WTC11 (cell line): ENCODE results near the gene DLL1. TPM values are rescaled to one million over a fixed set of nuclear protein-coding genes. Genes with fewer than 3 reads are reported as not detected.

ENCODE experiments used
- ATF1 ChIP-seq: sonication (generic); formaldehyde crosslinking; IDR thresholded peaks from 2 replicates; pipeline ENCODE4 v1.8.1; 2023; ENCODE audit warnings: mild to moderate bottlenecking, moderate library complexity, missing genetic modification reagents
- ATF3 ChIP-seq: sonication (generic); formaldehyde crosslinking; conservative IDR thresholded peaks from 2 replicates; pipeline ENCODE4 v1.8.1; 2022; ENCODE audit warnings: mild to moderate bottlenecking, missing genetic modification reagents
- CBFB ChIP-seq: sonication (generic); formaldehyde crosslinking; IDR thresholded peaks from 2 replicates; pipeline ENCODE4 v1.8.1; 2022; ENCODE audit warnings: mild to moderate bottlenecking, low read depth, missing genetic modification reagents
- CDX4 ChIP-seq: fragments of 250-450 bp; sonication (Bioruptor Pico); IDR thresholded peaks from 2 replicates; pipeline ENCODE4 v1.9.0; 2021; ENCODE audit warnings: moderate library complexity, mild to moderate bottlenecking, inconsistent platforms, borderline replicate concordance
- CREB1 ChIP-seq: sonication (generic); formaldehyde crosslinking; IDR thresholded peaks from 2 replicates; pipeline ENCODE4 v1.8.0; 2023; ENCODE audit warnings: mild to moderate bottlenecking, missing genetic modification reagents
- CREM ChIP-seq: sonication (generic); formaldehyde crosslinking; IDR thresholded peaks from 2 replicates; pipeline ENCODE4 v1.8.1; 2022; ENCODE audit warnings: mild to moderate bottlenecking, missing genetic modification reagents, moderate library complexity
- FOXP4 ChIP-seq: sonication (generic); formaldehyde crosslinking; IDR thresholded peaks from 2 replicates; pipeline ENCODE4 v1.8.0; 2022; ENCODE audit warnings: mild to moderate bottlenecking, missing genetic modification reagents
- HMGA2 ChIP-seq: fragments of 250-450 bp; sonication (Bioruptor Pico); IDR thresholded peaks from 2 replicates; pipeline ENCODE4 v1.4.0; 2021; ENCODE audit warnings: mild to moderate bottlenecking, moderate library complexity
- IRF2 ChIP-seq: sonication (generic); formaldehyde crosslinking; IDR thresholded peaks from 2 replicates; pipeline ENCODE4 v1.8.0; 2022; ENCODE audit warnings: low read depth, missing genetic modification reagents, borderline replicate concordance
- JAZF1 ChIP-seq: fragments of 250-450 bp; sonication (Bioruptor Pico); IDR thresholded peaks from 2 replicates; pipeline ENCODE4 v1.9.0; 2021; ENCODE audit warnings: moderate library complexity, mild to moderate bottlenecking, inconsistent platforms
- KAT7 ChIP-seq: sonication (generic); formaldehyde crosslinking; IDR thresholded peaks from 2 replicates; pipeline ENCODE4 v1.8.1; 2023; ENCODE audit warnings: missing genetic modification reagents, mild to moderate bottlenecking, borderline replicate concordance
- MYBL2 ChIP-seq: sonication (generic); formaldehyde crosslinking; IDR thresholded peaks from 2 replicates; pipeline ENCODE4 v1.8.1; 2023; ENCODE audit warnings: mild to moderate bottlenecking, moderate library complexity, missing genetic modification reagents
- NFYB ChIP-seq: sonication (generic); formaldehyde crosslinking; conservative IDR thresholded peaks from 2 replicates; pipeline ENCODE4 v1.8.0; 2022; ENCODE audit warnings: low read depth, missing genetic modification reagents
- OVOL2 ChIP-seq: fragments of 250-450 bp; sonication (Bioruptor Pico); IDR thresholded peaks from 2 replicates; pipeline ENCODE4 v1.9.0; 2021; ENCODE audit warnings: mild to moderate bottlenecking, borderline replicate concordance
- RELA ChIP-seq: sonication (generic); formaldehyde crosslinking; IDR thresholded peaks from 2 replicates; pipeline ENCODE4 v1.8.1; 2022; ENCODE audit warnings: missing genetic modification reagents, mild to moderate bottlenecking, borderline replicate concordance
- TEAD1 ChIP-seq: sonication (generic); formaldehyde crosslinking; IDR thresholded peaks from 2 replicates; pipeline ENCODE4 v1.8.0; 2022; ENCODE audit warnings: mild to moderate bottlenecking, missing genetic modification reagents
- TP53 ChIP-seq: sonication (generic); formaldehyde crosslinking; IDR thresholded peaks from 2 replicates; pipeline ENCODE4 v1.8.1; 2023; ENCODE audit warnings: mild to moderate bottlenecking, missing genetic modification reagents
- USF1 ChIP-seq: sonication (generic); formaldehyde crosslinking; IDR thresholded peaks from 2 replicates; pipeline ENCODE4 v1.8.0; 2022; ENCODE audit warnings: mild to moderate bottlenecking, missing genetic modification reagents
- ZBTB21 ChIP-seq: sonication (generic); formaldehyde crosslinking; IDR thresholded peaks from 2 replicates; pipeline ENCODE4 v1.8.1; 2023; ENCODE audit warnings: mild to moderate bottlenecking, missing genetic modification reagents, borderline replicate concordance
- ZNF396 ChIP-seq: fragments of 250-450 bp; sonication (Bioruptor Pico); IDR thresholded peaks from 2 replicates; pipeline ENCODE4 v1.8.0; 2021; ENCODE audit warnings: mild to moderate bottlenecking, moderate library complexity, borderline replicate concordance
- ZNF416 ChIP-seq: fragments of 250-450 bp; sonication (Bioruptor Pico); IDR thresholded peaks from 2 replicates; pipeline ENCODE4 v1.9.0; 2021; ENCODE audit warnings: mild to moderate bottlenecking, inconsistent platforms
- ZNF671 ChIP-seq: fragments of 250-450 bp; sonication (Bioruptor Pico); IDR thresholded peaks from 2 replicates; pipeline ENCODE4 v1.8.0; 2021; ENCODE audit warnings: mild to moderate bottlenecking
- ZSCAN18 ChIP-seq: fragments of 250-450 bp; sonication (Bioruptor Pico); IDR thresholded peaks from 2 replicates; pipeline ENCODE4 v2.1.2; 2022; ENCODE audit warnings: mild to moderate bottlenecking, moderate library complexity
- total RNA-seq: library from RNA; stranded (reverse); gene quantifications from 3 replicates; pipeline ENCODE4 v1.2.3, GENCODE V29; 2021
- TF ChIP-seq, protein P1 (sequence below): sonication (generic); formaldehyde crosslinking; IDR thresholded peaks from 2 replicates; pipeline ENCODE4 v1.8.1; 2022; ENCODE audit warnings: mild to moderate bottlenecking, missing genetic modification reagents, moderate library complexity, borderline replicate concordance
- TF ChIP-seq, protein P2 (sequence below): sonication (generic); formaldehyde crosslinking; IDR thresholded peaks from 2 replicates; pipeline ENCODE4 v1.8.1; 2022; ENCODE audit warnings: missing genetic modification reagents, borderline replicate concordance
- TF ChIP-seq, protein P3 (sequence below): sonication (generic); formaldehyde crosslinking; IDR thresholded peaks from 2 replicates; pipeline ENCODE4 v1.8.1; 2022; ENCODE audit warnings: low read depth, missing genetic modification reagents, borderline replicate concordance
- TF ChIP-seq, protein P4 (sequence below): sonication (generic); formaldehyde crosslinking; IDR thresholded peaks from 2 replicates; pipeline ENCODE4 v1.8.0; 2022; ENCODE audit warnings: mild to moderate bottlenecking, missing genetic modification reagents
- TF ChIP-seq, protein P5 (sequence below): sonication (generic); formaldehyde crosslinking; IDR thresholded peaks from 2 replicates; pipeline ENCODE4 v1.8.1; 2023; ENCODE audit warnings: mild to moderate bottlenecking, missing genetic modification reagents

DLL1 gene
- total RNA-seq, 1 experiment from 2014 or later, result 25.3 TPM

DNA sequence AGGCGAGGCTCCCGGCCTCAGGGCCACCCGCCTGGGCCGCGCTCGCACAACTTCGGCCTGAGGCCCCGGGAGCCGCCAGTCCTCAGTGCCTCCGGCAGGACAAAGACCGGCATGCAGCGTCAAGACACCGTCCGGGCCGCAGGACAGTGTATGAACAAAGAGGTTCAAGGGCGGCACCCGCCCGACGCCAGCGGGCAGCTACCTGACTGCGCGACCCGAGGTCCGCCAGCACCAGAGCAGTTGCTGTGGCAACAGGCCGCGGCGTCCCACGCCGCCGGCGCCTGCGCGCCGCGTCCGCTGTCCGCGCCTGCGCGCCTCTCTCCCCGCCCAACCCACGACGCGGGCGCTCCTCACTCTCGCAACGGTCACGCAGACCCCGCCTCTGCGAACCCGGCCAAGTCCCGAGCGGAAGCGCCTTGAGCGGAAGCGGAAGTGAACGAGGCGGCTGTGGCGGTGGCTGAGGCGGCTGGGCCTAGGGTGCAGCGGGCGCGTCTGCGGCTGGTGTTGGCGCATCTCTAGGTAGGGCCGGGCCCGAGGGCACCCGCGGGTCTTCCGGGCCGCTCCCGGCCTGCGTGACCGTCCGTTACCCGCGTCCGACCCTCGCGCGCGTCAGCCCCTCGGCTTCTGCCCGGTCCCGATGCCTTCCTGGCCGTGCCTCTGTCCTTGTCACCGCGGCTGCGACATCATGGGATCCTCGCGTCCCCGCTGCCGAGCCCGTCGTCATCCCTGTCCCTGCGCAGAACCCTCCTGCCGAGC, 15.6 kb upstream of the DLL1 start, which contains the start of gene FAM120B (continued):
- TF ChIP-seq USF1 (CRISPR knock-in tag), result no peak
- TF ChIP-seq ZNF416, result no peak
- TF ChIP-seq, protein P1, sequence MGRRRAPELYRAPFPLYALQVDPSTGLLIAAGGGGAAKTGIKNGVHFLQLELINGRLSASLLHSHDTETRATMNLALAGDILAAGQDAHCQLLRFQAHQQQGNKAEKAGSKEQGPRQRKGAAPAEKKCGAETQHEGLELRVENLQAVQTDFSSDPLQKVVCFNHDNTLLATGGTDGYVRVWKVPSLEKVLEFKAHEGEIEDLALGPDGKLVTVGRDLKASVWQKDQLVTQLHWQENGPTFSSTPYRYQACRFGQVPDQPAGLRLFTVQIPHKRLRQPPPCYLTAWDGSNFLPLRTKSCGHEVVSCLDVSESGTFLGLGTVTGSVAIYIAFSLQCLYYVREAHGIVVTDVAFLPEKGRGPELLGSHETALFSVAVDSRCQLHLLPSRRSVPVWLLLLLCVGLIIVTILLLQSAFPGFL (CRISPR knock-in tag), result peak; percentile 93
- TF ChIP-seq CBFB, result no peak
- no peak for TF ChIP-seq ZNF396 (CRISPR knock-in tag)
- no peak for TF ChIP-seq ZBTB21
- peak; percentile 54 for TF ChIP-seq TP53 (CRISPR knock-in tag)
- peak; percentile 77; the same call in 1 of the 2 replicates for TF ChIP-seq IRF2 (CRISPR knock-in tag)
- no peak for TF ChIP-seq CDX4 (CRISPR knock-in tag)
- TF ChIP-seq HMGA2 (CRISPR knock-in tag), result no peak
- TF ChIP-seq JAZF1 (CRISPR knock-in tag), result no peak
- TF ChIP-seq, protein P2, sequence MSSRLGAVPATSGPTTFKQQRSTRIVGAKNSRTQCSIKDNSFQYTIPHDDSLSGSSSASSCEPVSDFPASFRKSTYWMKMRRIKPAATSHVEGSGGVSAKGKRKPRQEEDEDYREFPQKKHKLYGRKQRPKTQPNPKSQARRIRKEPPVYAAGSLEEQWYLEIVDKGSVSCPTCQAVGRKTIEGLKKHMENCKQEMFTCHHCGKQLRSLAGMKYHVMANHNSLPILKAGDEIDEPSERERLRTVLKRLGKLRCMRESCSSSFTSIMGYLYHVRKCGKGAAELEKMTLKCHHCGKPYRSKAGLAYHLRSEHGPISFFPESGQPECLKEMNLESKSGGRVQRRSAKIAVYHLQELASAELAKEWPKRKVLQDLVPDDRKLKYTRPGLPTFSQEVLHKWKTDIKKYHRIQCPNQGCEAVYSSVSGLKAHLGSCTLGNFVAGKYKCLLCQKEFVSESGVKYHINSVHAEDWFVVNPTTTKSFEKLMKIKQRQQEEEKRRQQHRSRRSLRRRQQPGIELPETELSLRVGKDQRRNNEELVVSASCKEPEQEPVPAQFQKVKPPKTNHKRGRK (CRISPR knock-in tag), result peak; percentile 44; the same call in 1 of the 2 replicates
- TF ChIP-seq ZNF671 (CRISPR knock-in tag), result no peak
- peak; percentile 83; the same call in 1 of the 2 replicates for TF ChIP-seq CREB1 (CRISPR knock-in tag)
- TF ChIP-seq ATF3 (CRISPR knock-in tag), result no peak
- TF ChIP-seq ZSCAN18 (CRISPR knock-in tag), result no peak
- no peak for TF ChIP-seq OVOL2
- peak; percentile 85; the same call in 1 of the 2 replicates for TF ChIP-seq RELA (CRISPR knock-in tag)
- TF ChIP-seq MYBL2 (CRISPR knock-in tag), result peak; percentile 42; the same call in 1 of the 2 replicates
- no peak for TF ChIP-seq ATF1 (CRISPR knock-in tag)
- TF ChIP-seq TEAD1 (CRISPR knock-in tag), result no peak
- TF ChIP-seq, protein P3, sequence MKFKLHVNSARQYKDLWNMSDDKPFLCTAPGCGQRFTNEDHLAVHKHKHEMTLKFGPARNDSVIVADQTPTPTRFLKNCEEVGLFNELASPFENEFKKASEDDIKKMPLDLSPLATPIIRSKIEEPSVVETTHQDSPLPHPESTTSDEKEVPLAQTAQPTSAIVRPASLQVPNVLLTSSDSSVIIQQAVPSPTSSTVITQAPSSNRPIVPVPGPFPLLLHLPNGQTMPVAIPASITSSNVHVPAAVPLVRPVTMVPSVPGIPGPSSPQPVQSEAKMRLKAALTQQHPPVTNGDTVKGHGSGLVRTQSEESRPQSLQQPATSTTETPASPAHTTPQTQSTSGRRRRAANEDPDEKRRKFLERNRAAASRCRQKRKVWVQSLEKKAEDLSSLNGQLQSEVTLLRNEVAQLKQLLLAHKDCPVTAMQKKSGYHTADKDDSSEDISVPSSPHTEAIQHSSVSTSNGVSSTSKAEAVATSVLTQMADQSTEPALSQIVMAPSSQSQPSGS (CRISPR knock-in tag), result 0 out of 2 replicates have a peak, but pooled peaks have one; percentile 40
- TF ChIP-seq KAT7 (CRISPR knock-in tag), result no peak
- TF ChIP-seq, protein P4, sequence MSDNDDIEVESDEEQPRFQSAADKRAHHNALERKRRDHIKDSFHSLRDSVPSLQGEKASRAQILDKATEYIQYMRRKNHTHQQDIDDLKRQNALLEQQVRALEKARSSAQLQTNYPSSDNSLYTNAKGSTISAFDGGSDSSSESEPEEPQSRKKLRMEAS (CRISPR knock-in tag), result peak; percentile 85
- TF ChIP-seq, protein P5, sequence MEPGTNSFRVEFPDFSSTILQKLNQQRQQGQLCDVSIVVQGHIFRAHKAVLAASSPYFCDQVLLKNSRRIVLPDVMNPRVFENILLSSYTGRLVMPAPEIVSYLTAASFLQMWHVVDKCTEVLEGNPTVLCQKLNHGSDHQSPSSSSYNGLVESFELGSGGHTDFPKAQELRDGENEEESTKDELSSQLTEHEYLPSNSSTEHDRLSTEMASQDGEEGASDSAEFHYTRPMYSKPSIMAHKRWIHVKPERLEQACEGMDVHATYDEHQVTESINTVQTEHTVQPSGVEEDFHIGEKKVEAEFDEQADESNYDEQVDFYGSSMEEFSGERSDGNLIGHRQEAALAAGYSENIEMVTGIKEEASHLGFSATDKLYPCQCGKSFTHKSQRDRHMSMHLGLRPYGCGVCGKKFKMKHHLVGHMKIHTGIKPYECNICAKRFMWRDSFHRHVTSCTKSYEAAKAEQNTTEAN (CRISPR knock-in tag), result 0 out of 2 replicates have a peak, but pooled peaks have one; percentile 88
- TF ChIP-seq CREM (CRISPR knock-in tag), result no peak; the same call in 1 of the 2 replicates
- peak; percentile 28 for TF ChIP-seq NFYB (CRISPR knock-in tag)
- TF ChIP-seq FOXP4 (CRISPR knock-in tag), result no peak; the same call in none of the 2 replicates
